ENCODE data around the gene ST3GAL3. TPM values are rescaled to one million over a fixed set of nuclear protein-coding genes. Genes with fewer than 3 reads are reported as not detected.
"Not testable (repeated sequence)": the region's sequence is repeated elsewhere in the genome, so short reads cannot be mapped to it uniquely, and the experiment has no call there.

Gene ST3GAL3
- total RNA-seq, 1 experiment from 2014 or later: 26.0 TPM

DNA sequence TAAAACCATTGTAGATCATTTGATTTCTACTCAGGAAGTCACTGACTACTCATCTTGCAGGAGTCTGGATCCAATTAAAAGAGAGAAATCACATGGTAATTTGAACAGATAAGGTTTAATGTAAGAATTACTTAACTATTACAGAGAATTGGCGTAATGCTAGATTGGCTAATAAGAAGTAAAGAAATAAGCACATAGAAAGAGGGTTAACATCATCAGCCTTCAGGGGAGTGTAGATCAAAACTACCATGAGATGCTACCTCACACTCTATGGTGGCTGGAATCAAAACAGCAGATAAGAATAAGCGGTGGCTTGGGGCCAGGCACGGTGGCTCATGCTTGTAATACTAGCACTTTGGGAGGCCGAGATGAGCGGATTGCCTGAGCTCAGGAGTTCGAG, 11.7 kb downstream of the ST3GAL3 start:
- in situ Hi-C loops (cut with HindIII; ENCODE audit: low pct_unique_long_range_greater_than_20kb, low sequenced_read_pairs) (no loop called here), intact Hi-C loops (cut with micrococcal nuclease; ENCODE audit: unreplicated experiment) (no loop called here)
- ATAC-seq: no peak
- no peaks in the 10 kb centered on the region for H3K9me3 ChIP-seq (ENCODE audit: control insufficient read depth, insufficient read depth, low read depth, low read length)
- TF ChIP-seq SIN3A (IDR thresholded peaks at IDR 0.05; ENCODE audit: borderline replicate concordance, insufficient read depth, low read depth, low read length): no peak
- TF ChIP-seq POLR2AphosphoS5 (IDR thresholded peaks at IDR 0.05; ENCODE audit: low read depth, low read length): no peak
- no peak for TF ChIP-seq TCF7L2 (IDR thresholded peaks at IDR 0.05; ENCODE audit: low read depth, low read length)
- TF ChIP-seq, protein P1, sequence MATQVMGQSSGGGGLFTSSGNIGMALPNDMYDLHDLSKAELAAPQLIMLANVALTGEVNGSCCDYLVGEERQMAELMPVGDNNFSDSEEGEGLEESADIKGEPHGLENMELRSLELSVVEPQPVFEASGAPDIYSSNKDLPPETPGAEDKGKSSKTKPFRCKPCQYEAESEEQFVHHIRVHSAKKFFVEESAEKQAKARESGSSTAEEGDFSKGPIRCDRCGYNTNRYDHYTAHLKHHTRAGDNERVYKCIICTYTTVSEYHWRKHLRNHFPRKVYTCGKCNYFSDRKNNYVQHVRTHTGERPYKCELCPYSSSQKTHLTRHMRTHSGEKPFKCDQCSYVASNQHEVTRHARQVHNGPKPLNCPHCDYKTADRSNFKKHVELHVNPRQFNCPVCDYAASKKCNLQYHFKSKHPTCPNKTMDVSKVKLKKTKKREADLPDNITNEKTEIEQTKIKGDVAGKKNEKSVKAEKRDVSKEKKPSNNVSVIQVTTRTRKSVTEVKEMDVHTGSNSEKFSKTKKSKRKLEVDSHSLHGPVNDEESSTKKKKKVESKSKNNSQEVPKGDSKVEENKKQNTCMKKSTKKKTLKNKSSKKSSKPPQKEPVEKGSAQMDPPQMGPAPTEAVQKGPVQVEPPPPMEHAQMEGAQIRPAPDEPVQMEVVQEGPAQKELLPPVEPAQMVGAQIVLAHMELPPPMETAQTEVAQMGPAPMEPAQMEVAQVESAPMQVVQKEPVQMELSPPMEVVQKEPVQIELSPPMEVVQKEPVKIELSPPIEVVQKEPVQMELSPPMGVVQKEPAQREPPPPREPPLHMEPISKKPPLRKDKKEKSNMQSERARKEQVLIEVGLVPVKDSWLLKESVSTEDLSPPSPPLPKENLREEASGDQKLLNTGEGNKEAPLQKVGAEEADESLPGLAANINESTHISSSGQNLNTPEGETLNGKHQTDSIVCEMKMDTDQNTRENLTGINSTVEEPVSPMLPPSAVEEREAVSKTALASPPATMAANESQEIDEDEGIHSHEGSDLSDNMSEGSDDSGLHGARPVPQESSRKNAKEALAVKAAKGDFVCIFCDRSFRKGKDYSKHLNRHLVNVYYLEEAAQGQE (IDR thresholded peaks at IDR 0.05; ENCODE audit: insufficient read depth in 1 of 2, low read depth in 2 of 2, low read length in 1 of 2): no peak
- TF ChIP-seq, protein P2, sequence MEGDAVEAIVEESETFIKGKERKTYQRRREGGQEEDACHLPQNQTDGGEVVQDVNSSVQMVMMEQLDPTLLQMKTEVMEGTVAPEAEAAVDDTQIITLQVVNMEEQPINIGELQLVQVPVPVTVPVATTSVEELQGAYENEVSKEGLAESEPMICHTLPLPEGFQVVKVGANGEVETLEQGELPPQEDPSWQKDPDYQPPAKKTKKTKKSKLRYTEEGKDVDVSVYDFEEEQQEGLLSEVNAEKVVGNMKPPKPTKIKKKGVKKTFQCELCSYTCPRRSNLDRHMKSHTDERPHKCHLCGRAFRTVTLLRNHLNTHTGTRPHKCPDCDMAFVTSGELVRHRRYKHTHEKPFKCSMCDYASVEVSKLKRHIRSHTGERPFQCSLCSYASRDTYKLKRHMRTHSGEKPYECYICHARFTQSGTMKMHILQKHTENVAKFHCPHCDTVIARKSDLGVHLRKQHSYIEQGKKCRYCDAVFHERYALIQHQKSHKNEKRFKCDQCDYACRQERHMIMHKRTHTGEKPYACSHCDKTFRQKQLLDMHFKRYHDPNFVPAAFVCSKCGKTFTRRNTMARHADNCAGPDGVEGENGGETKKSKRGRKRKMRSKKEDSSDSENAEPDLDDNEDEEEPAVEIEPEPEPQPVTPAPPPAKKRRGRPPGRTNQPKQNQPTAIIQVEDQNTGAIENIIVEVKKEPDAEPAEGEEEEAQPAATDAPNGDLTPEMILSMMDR (IDR thresholded peaks at IDR 0.05): no peak
- no TSS peak for BruUV-seq (replicated peaks)
- CTCF ChIA-PET: no interaction called here
- no peak for DNase-seq (ENCODE audit: low read depth, low spot score)
- no peak overlapping the region for H3K4me3 ChIP-seq (ENCODE audit: low read depth in 2 of 2, low read length in 2 of 2)
- H3K27ac ChIP-seq (ENCODE audit: low read length): no peak overlapping the region
- no peaks in the 10 kb centered on the region for H3K27me3 ChIP-seq (ENCODE audit: control insufficient read depth, insufficient read depth, low read length)
- H3K36me3 ChIP-seq (ENCODE audit: control insufficient read depth, insufficient read depth, low read length): no peaks in the 10 kb centered on the region
- no peaks in the 10 kb centered on the region; the same call in 1 of the 2 replicates for H3K4me1 ChIP-seq (ENCODE audit: control insufficient read depth, insufficient read depth, low read length)
- POLR2A ChIA-PET: no interaction called here

- H3K36me3 ChIP-seq (ENCODE audit: control insufficient read depth, insufficient read depth, low read length); DNase-seq (ENCODE audit: low read depth, low spot score); H3K4me3 ChIP-seq (ENCODE audit: low read depth in 2 of 2, low read length in 2 of 2); BruUV-seq (replicated peaks); H3K27ac ChIP-seq (ENCODE audit: low read length); in situ Hi-C loops (cut with HindIII; ENCODE audit: low pct_unique_long_range_greater_than_20kb, low sequenced_read_pairs); POLR2A ChIA-PET; H3K4me1 ChIP-seq (ENCODE audit: control insufficient read depth, insufficient read depth, low read length); H3K27me3 ChIP-seq (ENCODE audit: control insufficient read depth, insufficient read depth, low read length); intact Hi-C loops (cut with micrococcal nuclease; ENCODE audit: unreplicated experiment); H3K9me3 ChIP-seq (ENCODE audit: control insufficient read depth, insufficient read depth, low read depth, low read length); ATAC-seq: not testable (repeated sequence)
- CTCF ChIA-PET: interaction anchor here (0.6 kb wide), 1 partner anchor 217 kb away, joined by 3 read pairs; no protein-coding TSS in a partner anchor
Measured at GRCh38 chr1:43719670-43720419, 12.5 kb downstream of the ST3GAL3 start.

DNA sequence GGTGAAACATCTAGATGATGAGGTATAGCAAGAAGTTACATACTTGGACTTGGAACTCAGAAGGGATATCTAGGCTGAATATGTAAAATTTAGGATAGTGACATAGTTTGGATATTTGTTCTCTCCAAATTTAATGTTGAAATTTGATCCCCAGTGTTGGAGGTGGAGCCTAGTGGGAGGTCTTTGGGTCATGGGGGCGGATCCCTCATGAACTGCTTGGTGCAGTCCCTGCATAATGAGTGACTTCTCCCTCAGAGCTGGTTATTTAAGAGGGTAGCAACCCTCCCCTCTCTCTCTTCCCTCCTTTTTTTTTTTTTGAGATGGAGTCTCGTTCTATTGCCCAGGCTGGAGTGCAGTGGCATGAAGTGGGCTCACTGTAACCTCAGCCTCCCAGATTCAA, 15.5 kb downstream of the ST3GAL3 start:
- H3K9me3 ChIP-seq (ENCODE audit: control insufficient read depth, insufficient read depth, low read depth, low read length): no peaks in the 10 kb centered on the region
- no peak for ATAC-seq
- no TSS peak for BruUV-seq (replicated peaks)
- intact Hi-C loops (cut with micrococcal nuclease; ENCODE audit: unreplicated experiment) (no loop called here), in situ Hi-C loops (cut with HindIII; ENCODE audit: low pct_unique_long_range_greater_than_20kb, low sequenced_read_pairs) (no loop called here)
- no peak for DNase-seq (ENCODE audit: low read depth, low spot score)
- H3K4me3 ChIP-seq (ENCODE audit: low read depth in 2 of 2, low read length in 2 of 2): no peak overlapping the region
- no peaks in the 10 kb centered on the region for H3K27me3 ChIP-seq (ENCODE audit: control insufficient read depth, insufficient read depth, low read length)
- CTCF ChIA-PET: no interaction called here
- TF ChIP-seq TCF7L2 (IDR thresholded peaks at IDR 0.05; ENCODE audit: low read depth, low read length): no peak
- TF ChIP-seq, protein P1 (IDR thresholded peaks at IDR 0.05; ENCODE audit: insufficient read depth in 1 of 2, low read depth in 2 of 2, low read length in 1 of 2): no peak
- TF ChIP-seq, protein P2 (IDR thresholded peaks at IDR 0.05): no peak
- no peak for TF ChIP-seq POLR2AphosphoS5 (IDR thresholded peaks at IDR 0.05; ENCODE audit: low read depth, low read length)
- no peak for TF ChIP-seq SIN3A (IDR thresholded peaks at IDR 0.05; ENCODE audit: borderline replicate concordance, insufficient read depth, low read depth, low read length)
- no peak overlapping the region for H3K27ac ChIP-seq (ENCODE audit: low read length)
- no peaks in the 10 kb centered on the region for H3K36me3 ChIP-seq (ENCODE audit: control insufficient read depth, insufficient read depth, low read length)
- H3K4me1 ChIP-seq (ENCODE audit: control insufficient read depth, insufficient read depth, low read length): no peaks in the 10 kb centered on the region
- POLR2A ChIA-PET: interaction anchor here (0.6 kb wide), 1 partner anchor 207 kb away, joined by 7 read pairs; no protein-coding TSS in a partner anchor
